Right hindlimb (tissue), 1 donor: ENCODE results near the gene MDN1.
"Not testable (repeated sequence)": the region's sequence is repeated elsewhere in the genome, so short reads cannot be mapped to it uniquely, and the experiment has no call there.

Experiments
- DNase-seq: peaks from one replicate; pipeline ENCODE4 v3.0.0-alpha.2; 2018

Gene MDN1

DNA sequence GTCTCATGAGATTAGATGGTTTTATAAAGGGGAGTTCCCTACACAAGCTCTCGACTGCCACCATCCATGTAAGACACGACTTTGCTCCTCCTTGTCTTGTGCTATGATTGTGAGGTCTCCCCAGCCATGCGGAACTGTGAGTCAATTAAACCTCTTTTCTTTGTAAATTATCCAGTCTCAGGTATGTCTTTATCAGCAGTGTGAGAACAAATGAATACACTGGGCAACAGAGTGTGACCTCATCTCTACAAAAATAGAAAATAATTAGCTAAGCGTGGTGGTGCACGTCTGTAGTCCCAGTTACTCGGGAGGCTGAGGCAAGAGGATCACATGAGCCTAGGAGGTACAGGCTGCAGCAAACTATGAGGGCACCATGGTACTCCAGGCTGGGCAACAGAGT lies 51.3 kb downstream of the MDN1 start:
- DNase-seq, result no peak

DNA sequence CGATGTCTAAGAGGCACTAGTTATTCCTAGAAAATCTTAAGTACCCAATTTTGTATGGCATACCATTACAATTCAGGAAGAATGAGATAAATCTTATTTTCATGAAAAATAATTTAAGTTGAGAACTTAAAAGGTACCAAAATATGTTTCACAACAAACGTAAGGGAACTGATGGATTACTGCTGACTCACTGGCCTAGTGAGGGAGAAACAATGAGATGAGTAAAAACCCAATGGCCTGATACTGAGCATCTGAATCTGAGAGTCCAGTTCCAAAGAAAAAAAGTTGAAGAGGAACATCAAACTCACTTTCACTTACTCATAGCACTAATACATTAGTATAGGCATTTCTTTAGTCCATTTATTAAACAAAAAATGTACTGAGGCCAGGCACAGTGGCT lies 56.0 kb downstream of the MDN1 start:
- DNase-seq, result no peak

DNA sequence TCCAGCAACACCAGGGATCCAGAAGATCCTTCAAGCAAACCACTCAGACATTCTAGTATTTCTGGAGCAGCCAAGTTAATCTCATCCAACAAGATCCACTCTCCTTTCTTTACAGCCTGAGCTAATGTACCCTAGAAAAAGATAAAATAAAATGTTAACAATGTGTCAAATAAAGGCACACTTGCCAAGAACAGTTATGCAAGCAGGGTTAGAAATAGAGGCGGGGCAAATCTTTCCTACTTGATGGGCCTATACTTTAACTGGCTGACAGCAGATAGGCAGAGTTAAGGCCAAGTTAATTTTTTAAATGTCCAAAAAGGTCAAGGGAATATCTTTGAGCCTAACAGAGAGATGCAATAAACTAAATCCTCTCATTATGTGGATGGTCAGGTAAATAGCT lies 60.8 kb downstream of the MDN1 start:
- no peak for DNase-seq

DNA sequence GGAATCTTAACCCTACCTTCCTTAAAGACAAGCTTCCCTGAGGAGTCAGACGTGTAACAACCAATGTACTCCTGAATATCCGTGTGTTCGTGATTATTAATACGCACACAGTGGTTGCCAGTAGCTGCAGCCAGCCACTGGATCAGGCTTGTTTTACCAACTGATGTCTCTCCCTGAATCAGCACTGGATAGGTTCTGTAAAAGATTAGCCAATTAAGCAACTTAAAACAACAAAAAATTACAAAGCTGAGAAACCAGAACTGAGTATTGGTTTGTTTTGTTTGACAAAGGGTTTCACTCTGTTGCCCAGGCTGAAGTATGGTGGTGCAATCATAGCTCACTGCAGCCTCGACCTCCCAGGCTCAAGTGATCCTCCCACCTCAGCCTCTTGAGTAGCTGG lies 69.3 kb downstream of the MDN1 start:
- DNase-seq, result no peak

DNA sequence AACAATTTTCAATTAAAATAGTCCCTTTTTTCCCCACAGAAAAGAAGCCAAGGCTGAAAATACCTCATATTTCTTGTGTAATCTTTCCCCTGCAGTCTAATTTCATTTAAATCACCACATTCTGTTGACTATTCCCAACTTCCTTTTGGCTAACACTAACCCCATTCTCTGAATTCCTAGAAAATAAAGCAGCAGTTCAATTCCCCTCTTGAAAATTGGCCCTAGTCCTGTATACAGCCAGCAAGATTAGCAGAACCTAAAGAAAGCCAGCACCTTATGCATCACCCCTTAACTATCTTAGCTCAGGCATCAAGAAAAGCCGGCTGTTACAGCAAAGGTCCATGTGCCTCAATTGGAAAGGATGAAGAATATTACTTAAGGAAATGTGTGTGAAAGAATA lies 69.7 kb downstream of the MDN1 start:
- DNase-seq, result no peak

DNA sequence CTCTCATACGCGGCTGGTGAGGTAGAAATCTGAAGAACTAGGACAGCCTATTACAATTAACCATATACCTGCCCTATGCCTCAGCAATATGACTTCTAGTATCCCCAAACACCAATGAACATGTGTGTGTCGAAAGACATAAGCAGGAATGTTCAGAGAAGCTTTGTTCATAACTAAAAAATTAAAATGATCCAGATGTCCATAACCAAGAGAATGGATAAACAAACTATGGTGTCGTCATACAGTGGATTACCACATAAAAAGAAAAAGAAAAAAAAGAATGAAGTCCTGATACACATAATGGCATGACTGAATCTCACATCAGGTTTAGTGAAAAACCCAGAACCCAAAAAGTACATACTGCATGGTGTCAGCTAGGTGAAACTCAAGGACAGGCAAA lies 73.9 kb downstream of the MDN1 start:
- DNase-seq, result no peak

DNA sequence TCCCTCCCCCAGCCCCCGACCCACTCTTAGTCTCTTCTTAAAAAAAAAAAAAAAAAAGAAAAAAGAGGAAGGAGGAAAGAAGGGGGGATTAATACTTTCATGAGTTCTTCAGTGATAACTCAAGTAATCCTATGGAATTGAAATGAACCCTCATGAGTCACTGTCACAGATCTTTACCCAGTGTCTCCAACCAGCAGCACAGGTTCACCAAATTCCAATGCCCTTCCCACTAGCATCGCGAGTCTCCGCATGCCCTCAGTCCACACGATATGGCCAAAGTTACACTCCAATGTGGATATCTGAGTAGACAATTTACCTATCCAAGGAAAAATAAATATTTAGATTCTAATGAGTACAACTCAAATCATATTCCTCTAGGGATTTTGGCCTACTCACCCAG lies 74.5 kb downstream of the MDN1 start:
- no peak for DNase-seq

DNA sequence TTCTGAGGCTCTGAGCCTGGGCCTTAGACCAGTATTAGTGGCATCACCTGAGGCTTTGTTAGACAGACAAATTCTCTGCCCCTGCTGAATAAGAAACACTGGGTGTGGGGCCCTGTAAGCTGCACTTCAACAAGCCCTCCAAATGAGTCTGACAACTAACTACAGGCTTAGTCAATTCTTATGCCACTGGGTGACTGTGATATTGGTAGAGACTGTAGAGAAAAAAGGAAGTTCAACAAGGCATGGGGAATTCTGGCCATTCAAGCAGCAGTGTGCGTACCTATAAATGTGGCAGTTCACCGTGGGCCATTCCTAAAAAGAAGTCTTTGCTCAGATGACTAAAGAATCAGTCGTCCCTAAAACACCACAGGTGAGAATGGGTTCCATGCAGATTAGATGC lies 82.7 kb downstream of the MDN1 start:
- DNase-seq, result no peak

DNA sequence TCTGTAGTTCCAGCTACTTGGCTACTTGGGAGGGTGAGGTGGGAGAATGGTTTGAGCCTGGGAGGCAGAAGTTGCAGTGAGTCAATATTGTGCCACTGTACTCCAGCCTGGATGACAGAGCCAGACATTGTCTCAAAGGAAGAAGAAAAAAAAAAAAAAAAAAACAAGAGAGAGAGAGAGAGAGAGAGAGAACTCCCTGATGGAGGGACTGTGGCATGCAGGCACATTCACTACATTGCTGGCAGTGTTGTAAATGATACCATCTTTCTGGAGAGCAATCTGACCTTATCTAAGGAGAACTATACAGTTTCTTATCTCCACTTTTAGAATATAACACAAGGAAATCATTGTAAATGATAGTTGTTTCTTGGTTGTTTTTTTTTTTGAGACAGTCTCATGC lies 85.1 kb downstream of the MDN1 start:
- DNase-seq, result no peak

DNA sequence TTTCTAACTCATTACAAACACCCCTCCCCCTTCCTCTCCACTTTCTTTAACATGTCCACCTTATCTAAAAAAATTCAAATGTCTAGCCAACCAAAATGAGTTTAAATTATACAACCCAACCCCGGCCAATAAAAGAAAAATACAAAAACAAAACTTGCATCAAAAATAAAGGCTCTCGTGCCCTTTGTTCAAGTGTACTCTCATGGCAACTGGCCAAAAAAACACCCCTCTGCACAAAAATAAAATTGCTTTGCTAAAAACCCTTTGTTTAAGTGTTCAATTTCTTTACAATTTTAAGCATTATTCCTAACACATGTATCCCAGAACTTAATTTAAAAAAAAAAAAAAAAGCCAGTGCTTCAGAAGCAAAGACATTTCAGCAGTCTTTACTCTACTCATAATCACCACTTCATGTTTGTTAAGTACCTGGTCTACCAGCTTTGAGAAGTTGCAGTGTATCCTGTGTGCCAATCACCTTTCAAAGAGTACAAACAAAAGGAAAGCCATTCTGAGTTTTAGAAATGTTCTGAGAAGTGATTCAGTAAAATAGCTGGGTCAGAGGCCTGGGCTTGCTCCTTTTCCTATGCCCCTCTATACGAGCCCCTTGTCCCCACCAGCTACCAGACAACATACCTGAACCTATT lies 87.5 kb downstream of the MDN1 start:
- no peak for DNase-seq

DNA sequence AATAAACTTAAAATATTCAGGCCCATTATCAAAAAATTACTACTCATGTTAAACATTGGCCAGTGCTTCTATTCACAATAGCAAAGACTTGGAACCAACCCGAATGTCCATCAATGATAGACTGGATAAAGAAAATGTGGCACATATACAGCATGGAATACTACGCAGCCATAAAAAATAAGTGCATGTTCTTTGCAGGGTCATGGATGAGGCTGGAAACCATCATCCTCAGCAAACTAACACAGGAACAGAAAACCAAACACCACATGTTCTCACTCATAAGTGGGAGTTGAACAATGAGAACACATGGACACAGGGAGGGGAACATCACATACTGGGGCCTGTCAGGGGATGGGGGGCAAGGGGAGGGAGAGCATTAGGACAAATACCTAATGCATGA lies 88.3 kb downstream of the MDN1 start:
- not testable (repeated sequence) for DNase-seq

DNA sequence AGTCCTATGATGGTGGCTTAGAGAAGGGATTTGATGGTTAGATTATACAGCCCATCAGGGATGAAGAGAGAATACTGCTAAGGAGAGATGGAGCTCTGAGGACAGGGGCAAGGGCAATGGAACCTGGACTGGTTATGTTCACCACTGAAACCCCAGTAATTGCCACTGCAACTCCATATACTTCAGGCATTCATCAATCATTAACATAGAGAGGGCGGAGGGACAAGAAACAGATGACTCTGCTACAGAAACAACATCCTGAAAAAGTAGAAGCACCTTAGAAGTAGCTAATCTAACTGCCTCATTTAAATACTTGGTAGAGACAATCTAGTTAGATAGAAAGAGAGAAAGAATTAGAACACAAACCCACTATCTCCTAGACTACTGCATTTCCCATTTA lies 89.8 kb downstream of the MDN1 start:
- no peak for DNase-seq

DNA sequence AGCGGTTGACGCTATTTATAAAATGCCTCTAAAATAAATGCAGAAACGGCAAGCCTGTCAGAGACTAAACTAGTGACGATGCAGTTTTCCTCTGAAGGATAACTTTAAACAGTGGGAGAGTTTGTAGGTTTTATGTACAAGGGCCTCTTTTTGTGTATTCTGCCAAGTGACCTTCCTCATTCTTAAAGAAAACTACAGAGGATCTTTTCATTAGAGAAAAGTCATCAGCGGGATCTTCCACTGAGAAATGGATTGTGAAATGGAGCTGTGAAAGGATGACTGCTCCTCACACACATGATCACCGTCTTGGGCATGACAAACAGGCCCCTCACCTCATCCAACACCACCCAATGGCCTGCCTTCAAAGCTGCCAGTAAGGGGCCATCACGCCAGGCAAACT lies 92.1 kb downstream of the MDN1 start:
- DNase-seq, result no peak

DNA sequence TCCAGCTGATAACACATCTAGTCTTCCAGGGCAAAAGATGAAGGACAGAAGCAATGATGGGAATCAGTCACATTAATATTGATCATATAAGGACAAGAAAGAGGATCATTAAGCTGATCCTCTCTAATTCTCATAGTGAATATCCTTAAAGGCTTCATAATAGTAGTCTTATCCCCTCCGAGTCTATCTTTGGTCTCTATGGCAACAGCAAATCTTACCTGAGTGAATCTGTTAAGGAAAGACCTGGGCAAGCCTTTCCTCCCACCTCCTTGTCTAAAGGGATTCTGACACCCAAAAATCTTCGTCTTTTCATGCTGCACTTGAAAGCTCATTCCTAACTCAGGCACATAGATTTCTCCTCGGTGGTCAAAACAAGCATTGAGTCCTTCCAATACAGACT lies 94.6 kb downstream of the MDN1 start:
- no peak for DNase-seq

DNA sequence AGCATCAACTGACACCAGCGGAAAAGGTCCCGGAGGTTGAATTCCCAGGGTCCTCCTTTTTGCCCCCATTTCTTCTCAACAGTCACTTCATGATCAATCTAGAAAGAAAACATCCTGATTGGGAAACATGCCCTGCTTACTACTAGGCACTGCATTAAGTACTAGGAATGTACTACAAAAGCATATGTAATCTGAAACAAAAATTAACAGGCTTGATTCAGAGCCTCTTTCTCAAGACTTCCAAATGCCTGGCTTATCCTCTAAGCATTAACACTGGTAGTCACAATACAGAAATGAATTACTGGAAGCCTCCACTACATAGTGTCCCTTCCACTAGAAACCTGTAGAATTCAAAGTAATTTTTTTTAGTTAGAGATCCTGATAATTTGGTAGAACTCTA lies 96.5 kb downstream of the MDN1 start:
- no peak for DNase-seq

DNA sequence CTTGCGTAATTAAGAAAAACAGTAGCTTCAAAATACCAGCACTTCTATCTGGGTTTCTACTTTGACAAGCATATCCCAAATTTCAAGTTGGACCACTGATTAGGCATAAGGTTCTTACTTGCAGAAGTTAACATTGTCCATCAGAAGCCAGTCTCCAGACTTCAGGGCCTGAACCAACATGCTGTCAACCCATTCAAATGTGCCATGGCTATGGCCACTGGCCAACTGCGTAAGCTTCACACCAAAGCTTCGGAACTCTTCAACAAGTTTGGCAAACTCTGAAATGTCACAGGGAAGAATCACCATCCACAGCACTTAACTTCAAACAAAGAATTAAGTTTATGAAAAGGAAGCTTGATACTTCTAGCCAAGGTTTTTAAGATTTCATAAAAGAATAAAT lies 103.1 kb downstream of the MDN1 start:
- DNase-seq, result no peak

DNA sequence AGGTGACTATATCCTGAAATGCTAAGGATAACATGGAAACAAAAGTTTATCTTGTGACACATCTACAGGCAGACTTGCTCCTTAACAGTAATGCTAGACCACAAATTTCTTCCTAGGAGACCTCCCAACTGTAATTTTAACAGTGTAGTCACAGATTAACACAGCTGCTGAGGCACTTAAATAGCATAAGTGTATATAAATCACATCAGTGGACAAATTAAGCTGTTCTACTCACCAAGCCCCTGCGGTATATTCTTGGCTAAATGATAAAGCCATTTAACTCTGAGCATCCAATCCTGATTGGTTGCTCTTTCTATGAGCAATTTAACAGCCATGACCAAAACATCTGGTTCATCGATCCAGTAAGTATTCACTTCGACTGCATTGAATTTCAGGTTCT lies 107.8 kb downstream of the MDN1 start:
- DNase-seq, result no peak

DNA sequence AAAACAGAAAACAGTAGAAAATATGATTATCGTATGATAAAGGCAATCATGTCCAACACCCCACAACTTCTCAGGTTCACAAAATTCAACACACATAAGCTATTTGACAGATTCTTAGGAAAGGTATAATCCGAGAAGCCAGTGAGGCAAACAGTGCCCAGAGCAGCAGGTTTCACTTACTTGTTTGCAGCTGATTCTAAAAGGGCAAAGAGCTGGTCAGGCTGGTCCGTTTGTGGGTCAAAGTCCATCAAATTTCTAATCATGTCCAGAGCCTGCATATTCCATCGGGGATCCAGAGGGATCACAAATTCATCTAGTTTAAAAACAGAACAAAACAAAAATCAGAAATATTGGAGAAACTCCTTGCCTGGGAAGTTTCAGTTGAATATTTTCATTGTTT lies 111.3 kb downstream of the MDN1 start:
- DNase-seq, result no peak

DNA sequence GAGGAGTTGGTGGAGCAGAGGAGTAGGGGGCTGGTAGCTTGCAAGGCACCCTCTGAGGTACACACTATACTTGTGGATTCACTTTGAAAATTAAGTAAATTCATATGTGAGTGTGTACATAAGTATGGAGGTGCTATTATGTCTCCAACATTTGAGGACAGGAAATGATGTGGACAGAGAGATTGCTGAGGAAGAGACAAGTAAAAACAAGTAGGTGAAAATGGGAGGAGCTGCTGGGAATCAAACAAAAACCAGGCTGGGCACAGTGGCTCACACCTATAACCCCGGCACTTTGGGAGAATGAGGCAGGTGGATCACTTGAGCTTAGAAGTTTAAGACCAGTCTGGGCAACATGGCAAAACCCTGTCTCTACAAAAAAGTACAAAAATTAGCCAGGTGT lies 111.8 kb downstream of the MDN1 start:
- DNase-seq, result no peak

DNA sequence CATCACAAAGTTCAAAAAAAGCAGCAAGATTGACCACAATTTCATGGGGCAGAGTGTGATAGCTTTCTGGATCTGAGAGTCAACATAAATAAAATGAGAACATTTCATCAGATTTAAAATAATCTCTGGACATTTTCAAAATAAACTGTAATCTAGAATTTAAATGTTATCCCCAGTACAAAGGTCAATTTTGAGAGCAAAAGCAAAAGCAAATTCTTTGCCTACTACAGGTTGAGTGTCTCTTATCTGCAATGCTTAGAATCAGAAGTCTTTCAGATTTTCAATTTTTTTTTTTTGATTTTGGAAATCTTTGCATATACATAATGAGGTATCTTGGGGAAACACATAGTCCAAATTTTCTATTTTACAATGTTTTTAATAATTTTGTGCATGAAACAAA lies 113.5 kb downstream of the MDN1 start:
- DNase-seq, result no peak

DNA sequence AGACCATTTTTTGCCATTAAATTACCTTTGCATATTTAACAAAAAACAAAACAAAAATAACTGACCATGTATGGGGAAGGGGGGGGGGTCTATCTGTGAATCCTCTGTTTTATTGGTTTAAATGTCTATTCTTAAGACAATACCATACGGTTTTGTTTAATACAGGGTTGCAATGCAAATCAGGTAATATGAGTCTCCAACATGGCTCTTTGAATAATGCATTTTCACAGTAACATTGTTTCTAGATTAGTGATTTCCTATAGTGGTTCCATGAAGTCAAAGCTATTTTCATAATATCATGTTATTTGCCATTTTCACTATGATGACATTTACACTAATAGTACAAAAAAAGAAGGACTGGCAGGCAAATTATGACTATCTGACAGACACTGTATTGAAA lies 116.3 kb downstream of the MDN1 start:
- DNase-seq, result no peak

DNA sequence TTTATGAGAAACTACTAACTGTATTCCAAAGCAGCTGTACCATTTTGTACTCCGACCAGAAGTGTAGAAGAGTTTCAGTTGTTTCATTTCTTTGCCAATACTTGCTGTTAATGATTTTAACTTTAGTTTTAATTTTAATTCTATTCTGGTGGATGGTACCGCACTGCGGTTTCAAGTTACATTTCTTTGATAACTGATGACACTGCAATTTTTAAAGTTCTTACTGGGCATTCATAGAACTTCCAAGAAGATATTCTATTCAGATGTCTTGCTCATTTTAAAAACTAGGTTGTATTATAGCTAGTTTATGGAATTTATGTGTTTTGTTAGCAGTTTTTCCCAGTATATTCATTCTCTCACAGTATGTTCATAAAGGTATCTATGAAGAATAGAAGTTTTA lies 117.2 kb downstream of the MDN1 start:
- no peak for DNase-seq

DNA sequence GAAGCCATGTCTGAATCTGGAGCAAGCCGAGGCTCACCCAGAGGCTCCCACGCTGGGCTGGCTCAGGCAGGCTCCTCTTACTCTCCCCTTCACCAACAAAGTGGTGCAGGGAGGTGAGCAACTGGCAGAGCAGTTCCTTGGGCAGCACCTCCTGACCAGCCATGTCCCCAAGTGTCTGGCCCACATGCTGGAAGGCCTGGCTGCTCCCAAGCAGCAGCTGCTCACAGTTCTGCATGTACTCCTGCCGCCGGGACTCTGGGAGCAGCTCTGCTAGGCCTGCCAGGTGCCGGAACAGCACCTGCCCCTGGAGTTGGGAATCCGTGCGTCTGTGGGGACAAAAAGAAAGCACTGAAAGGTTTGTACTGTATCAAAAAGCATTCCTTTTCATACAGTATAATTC lies 123.9 kb downstream of the MDN1 start:
- DNase-seq, result no peak

DNA sequence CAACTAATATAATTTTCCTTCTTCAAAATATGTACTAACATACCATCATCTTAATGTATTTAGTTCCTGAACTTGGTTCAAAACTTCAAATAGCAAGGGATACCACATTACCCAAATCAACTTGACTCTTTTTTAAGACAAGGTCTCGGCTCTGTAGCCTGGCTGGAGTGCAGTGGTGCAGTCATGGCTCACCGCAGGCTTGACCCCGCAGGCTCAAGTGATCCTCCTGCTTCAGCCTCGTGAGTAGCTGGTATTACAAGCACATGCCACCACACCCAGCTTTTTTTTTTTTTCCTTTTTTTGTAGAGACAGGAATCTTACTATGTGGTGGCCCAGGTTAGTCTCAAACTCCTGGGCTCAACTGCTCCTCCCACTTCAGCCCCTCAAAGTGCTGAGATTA lies 125.2 kb downstream of the MDN1 start:
- no peak for DNase-seq

DNA sequence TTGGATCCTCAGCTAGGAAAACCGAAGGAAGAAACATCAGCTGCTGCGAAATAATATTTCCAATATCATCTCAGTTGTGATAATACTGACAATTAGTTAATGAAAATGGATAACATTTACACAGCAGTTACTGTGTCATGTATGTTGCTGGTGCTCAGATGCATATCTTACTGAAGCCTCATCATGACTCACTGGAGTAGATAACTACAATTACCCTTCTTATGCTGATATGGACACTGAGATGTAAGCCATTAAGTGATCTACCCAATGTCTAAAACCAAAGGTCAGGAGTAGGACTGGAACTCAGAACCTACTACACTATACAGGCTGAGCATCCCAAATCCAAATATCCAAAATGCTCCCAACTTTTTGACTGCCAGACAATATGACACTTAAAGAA lies 126.4 kb downstream of the MDN1 start:
- DNase-seq, result no peak

DNA sequence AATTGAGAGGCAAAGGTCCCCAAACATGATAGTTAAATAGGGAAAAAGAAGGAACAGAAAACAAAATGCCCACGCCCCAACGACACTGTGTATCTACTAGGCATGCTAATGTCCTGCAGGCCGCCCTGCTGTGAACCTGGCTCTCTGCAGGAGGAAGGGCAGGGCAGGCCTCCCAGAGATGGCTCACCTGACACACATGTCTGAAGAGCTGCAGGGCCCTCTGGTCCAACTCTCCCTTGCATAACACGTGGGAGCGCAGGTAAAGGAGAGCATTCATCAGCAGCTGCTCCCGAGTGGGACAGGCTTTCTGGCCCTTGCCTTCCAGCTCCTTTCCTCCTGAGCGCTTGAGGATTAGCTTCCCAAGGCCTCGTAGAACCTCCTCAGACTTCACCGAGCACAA lies 127.3 kb downstream of the MDN1 start:
- DNase-seq, result no peak
